HG02970 (cell line): ENCODE results near the gene TSPAN15.

ENCODE experiments used
- ATAC-seq: cut with Tn5 transposase; IDR thresholded peaks from one replicate; pipeline ENCODE4 v1.9.1; 2021; ENCODE audit warnings: mild to moderate bottlenecking, moderate library complexity, moderate number of reproducible peaks; ENCODE audit not compliant: unreplicated experiment, low FRiP score

Gene TSPAN15

DNA sequence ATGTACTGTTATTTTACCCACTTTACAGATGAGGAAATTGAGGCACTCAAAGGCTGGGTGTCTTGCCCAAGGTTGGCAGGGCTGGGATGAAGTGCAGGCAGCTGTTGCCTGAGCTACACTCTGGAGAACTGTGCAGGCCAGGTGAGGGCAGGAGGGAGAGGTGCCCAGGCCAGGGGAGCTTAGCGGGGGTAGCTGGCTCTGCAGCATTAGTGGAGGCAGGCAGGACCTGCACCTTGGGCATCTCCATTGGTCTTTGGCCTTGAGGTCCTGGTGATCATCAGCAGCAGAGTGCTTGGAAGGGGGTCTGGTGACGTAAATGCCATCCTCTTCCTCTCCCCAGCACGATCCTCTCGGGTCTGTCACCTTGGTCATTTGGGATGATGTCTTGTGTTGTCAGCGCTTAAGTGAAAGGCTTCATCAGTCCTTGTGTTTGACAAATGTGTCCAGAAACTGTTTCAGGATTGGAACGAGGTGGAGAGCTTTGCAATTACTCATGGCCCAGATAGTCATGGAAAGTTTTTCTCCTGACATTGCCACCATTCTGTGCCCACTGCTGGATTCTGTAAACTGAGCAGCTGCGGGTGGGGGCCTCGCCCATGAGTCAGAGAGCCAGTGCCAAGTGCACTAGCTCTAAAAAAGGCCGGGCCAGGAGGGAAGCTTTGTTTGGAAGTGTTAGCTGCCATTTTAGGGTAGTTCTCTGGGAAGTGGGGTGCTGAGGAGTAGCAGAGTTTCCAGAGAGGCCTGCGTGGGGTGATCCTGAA, 47.6 kb downstream of the TSPAN15 start:
- no peak for ATAC-seq

DNA sequence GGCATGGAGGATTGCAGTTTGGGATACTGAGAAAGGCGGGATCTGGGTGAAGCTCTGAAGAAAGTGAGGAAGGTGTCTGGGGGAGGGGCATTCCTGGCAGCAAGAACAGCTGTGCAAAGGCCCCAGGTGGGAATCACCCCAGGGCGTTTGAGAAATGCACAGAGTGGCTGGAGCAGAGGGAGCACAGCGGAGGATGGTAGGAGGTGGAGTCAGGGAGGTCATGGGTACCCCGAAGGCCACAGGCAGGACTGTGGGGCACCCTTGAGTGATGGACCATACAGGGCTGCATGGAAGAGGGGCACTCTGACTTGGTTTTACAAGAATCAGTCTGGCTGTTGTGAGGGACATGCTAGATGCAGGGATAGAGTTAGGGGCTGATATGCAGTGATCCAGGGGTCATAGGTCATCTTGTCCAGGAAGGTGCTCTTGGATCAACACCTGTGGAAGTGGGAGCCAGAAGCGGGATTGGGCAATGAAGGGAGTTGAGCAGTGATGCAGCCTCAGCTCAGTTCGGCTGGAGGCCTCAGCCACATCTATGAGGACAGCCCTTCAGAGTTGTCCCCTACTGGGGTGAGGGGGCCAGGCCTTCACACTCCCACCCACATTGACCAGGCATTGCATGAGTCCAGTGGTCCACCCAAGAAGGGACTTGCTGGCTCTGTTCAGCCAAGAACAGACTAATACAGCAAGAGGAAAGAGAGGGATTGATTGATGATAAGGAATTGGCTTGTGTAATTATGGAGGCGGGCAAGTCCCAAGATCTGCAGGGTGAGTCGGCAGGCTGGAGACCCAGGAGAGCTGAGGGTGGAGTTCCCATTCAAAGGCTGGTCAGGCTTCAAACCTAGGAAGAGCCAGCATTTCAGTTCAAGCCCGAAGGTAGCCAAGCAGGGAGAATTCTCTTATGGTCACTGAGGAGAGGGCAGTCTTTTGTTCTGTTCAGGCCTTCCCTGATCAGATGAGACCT, 48.7 kb downstream of the TSPAN15 start:
- ATAC-seq = no peak

DNA sequence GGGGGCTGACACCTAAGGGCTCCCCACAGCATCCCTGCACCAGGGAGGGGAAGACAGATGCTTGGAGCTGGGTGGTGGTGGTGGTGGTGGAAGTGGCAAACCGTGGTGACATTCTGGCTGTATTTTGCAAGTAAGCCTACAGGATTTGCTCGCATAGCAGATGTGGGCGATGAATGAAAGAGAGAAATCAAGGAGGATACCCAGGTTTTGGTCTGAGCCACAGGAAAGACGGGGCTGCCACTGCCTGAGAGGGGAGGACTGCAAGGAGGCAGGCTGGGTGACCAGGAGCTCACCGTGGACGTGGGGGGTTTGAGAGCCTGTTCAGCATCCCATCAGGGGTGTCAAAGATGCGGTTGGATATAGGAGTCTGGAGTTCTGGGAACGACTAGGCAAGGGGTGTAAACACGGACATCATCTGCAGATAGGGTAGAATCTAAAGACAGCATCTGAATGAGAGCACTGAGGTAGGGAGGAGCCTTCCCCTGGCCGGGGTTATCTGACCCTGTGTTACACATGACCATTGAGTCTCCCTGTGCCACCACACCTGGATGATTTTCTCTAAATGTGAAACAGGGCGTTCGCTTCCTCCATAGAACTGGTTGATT, 49.7 kb downstream of the TSPAN15 start:
- ATAC-seq = no peak

DNA sequence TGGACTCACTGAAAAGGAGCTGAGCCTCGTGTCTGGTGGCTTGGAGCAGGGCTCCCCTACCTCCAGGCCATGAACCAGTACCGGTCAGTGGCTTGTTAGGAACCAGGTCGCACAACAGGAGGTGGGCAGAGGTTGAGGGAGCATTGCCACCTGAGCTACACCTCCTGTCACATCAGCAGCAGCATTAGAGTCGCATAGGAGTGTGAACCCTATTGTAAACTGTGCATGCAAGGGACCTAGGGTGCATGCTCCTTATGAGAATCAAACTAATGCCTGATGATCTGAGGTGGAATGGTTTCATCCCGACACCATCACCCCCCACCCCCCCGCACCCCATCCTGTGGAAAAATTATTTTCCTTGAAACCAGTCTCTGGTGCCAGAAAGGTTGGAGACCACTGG, 50.4 kb downstream of the TSPAN15 start:
- no peak for ATAC-seq

DNA sequence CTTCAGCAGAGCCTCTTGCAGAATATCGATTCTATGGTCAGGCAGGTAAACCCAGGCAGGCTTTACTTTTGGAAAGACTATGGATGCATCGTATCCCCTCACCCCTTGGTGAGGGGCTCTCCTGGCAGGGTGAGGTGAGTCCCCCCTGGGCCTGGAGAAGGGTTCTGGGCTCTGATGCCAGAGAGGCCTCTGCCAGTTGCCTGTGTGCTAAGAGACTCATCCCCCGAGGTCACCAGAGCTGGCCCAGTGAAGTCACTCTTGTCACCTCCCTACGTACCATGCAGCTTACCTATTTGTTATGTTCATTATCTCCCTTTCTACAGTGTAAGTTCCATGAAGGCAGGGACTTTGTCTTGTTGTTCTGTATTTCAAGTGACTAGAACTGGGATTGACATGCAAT, 51.3 kb downstream of the TSPAN15 start:
- ATAC-seq = no peak

DNA sequence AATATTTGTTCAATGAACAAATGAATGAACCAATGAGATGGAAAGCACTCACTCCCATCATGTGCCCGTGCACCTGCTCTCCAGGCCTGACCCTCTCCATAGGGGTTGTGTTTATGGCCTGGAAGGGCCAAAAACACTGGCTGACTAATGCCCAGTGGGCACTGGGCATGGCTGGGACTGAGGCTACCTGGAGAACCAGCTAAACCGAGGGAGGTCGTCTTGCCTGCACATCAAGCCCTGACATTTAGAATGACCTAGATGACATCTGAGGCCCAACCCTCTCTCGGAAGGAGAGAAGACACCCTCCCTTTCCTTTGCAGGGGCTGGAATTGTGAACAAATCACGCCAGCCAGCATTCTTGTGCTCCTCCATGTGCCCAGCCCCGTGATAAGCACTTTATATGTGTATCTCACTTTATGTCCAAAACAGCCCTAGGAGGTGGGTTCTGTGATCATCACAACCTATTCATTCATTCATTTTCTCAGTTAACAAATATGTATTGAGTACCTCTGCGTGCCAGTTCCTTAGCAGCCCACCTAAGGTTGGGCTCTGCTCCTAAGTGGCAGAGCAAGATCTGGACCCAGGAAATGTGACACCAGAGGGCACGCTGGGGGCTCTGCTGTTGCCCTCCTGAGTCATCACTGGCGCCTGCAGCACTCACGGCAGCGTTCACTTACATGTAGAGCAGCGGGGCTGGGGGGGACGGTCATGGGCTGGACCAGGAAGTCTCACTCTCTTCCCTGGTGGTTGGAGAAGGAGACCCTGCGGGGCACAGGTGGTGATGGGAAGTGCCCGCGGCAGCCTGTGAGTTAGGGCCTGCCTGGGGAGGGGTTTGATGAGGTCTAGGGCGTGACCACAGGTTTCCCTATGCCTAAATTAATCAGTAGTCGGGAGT, 52.0 kb downstream of the TSPAN15 start:
- no peak for ATAC-seq

DNA sequence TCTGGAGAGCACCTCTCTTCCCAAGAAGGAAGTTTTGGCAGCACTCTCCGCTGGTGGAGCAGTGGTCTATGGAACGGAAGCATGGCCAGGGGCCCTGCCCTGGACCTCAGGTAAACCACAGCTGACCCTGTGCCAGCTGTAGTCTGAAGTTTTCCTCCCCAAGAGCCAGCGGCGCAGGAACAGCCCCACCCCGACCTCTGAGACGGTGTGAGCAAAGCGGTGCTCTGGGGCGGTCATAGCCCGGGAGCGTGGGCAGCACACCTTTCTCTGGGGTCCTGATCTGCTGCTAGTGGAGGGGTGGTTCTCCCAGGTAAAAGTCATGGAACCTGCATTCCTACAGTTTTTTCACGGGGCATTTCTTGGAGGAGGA, 52.6 kb downstream of the TSPAN15 start:
- no peak for ATAC-seq

DNA sequence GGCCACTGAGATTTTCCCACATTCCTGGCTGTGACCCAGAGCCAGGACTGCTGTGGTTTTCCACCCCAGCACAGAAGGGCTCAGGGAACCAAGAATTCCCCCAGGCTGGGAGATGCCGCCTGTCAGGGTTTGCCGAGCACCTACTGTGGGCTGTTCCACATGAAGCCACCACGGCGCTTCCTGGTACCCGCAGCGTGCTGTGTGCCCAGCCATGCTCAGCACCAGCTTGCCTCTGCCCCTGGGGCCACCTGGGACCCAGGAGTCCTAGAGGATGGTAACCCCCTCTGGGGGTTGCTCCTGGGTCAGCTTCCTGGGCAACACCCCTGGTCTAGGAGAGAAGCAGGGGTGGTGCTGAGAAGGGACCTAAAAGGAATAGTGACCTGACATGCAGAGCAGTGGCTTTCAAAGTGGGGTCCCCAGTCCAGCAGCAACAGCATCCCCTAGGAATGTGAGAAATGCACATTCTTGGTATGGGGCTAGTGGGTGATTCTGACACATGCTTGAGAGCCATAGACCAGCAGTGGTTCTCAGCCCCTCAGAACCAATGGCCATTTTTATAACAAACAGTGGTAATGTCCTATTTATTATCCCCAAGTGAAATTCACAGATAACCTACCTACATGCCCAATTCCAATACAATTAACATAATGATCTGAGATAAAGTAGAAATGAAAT, 53.4 kb downstream of the TSPAN15 start:
- ATAC-seq = no peak

DNA sequence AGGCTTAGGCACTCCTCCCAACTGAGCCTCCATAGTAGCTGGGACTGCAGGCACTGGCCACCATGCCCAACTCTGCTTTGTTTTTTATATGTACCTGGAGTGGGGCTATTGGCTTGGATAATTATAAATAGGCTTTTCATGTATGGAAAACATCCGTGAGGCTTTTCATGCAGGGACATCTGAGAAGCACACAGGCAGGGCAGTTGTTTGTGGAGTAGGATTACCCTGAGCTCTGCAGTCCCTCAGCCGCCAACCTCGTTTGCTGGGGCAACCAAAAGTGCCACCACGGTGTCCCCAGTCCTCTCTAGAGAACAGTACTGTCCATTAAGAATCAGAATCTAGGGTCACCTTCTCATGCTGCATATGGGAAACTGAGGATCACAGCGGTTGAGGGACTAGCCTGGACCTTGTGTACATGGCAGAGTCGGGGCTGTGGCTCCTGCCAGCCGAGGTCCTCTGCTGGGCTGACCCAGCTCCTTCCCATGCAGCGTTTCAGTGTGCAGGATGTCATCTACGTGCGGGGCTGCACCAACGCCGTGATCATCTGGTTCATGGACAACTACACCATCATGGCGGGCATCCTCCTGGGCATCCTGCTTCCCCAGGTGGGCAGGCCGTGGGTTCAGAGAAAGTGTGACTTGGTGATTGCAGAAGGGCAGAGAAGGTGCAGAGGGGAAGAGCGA, 54.5 kb downstream of the TSPAN15 start:
- ATAC-seq = no peak

DNA sequence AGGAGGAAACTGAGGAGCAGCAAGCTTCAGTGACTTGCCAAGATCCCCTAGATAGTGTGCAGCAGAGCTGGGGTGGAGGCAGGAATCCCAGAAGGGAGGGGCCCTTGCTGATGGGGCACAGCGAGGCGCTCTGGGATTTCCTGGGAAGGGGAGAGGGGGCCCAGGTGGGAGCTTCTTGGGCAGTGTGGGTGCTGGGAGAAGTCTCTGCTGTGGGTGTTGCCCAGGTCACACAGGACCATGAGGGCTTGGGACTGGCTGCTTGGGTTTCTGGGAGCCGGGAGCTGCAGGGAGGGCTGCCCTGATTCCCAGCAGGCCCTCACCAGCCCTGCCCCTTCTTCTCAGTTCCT, 55.2 kb downstream of the TSPAN15 start:
- no peak for ATAC-seq

DNA sequence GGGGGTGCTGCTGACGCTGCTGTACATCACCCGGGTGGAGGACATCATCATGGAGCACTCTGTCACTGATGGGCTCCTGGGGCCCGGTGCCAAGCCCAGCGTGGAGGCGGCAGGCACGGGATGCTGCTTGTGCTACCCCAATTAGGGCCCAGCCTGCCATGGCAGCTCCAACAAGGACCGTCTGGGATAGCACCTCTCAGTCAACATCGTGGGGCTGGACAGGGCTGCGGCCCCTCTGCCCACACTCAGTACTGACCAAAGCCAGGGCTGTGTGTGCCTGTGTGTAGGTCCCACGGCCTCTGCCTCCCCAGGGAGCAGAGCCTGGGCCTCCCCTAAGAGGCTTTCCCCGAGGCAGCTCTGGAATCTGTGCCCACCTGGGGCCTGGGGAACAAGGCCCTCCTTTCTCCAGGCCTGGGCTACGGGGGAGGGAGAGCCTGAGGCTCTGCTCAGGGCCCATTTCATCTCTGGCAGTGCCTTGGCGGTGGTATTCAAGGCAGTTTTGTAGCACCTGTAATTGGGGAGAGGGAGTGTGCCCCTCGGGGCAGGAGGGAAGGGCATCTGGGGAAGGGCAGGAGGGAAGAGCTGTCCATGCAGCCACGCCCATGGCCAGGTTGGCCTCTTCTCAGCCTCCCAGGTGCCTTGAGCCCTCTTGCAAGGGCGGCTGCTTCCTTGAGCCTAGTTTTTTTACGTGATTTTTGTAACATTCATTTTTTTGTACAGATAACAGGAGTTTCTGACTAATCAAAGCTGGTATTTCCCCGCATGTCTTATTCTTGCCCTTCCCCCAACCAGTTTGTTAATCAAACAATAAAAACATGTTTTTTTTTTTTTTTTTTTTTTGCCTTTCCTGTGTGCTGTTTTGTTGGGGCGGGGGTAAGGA, 55.8 kb downstream of the TSPAN15 start:
- ATAC-seq = no peak

DNA sequence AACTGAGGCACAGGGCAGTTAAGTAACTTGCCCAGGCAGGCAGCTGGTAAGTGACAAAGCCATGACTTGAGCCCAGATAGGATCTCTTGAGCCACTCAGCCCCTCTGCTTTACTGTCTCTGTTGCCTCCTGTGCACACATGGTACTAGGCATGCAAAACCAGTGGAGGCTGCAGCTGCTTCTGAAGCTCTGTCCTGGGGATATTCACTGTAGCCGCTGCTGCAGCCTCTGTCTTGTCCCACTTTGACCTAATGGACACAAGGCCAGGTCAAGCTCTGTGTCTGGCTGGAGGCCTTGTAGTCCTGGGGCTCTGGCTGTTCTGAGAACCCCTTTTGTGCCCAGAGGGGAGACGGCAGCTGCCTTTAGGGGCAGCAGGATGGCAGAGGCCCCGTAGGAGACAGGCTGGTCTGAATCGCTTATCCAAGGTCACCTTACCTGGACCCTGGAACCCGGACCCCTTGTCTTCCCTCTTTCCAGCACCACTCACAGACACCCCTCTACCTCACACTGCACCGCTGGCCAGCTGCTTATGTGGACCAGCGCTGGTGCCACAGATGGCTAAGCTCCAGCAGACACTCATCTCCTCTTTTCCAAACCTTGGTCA, 57.6 kb downstream of the TSPAN15 start:
- ATAC-seq = no peak

DNA sequence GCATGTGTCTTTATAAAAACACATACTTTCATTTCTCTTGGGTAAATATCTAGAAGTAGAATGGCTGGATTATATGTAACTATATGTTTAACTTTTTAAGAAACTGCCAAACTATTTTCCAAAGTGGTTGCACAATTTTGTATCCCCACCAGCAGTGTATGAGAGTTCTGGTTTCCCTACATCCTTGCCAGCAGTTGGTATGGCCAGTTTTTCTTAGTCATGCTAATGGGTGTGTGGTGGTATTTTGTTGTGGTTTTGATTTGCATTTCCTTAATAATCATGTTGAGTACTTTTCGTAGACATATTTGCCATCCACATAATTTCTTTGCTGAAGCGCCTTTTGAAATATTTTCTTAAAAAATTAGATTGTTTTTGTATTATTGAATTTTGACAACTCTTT, 61.6 kb downstream of the TSPAN15 start:
- no peak for ATAC-seq

DNA sequence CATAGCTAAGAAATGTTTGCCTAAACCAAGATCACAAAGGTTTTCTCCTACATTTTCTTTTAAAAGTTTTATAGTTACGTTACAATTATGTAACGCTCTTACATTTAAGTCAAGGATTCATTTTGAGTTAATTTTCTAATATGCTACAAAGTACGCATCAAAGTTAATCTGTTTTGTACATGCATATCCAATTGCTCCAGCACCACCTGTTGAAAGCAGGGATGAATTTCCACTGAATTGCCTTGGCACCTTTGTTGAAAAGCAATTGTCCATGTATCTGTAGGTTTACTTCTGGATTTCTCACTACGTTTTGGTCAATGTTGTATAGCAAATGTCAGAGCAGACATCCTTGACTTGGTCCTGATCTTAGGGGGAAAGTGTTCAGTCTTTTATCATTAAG, 62.4 kb downstream of the TSPAN15 start:
- no peak for ATAC-seq

DNA sequence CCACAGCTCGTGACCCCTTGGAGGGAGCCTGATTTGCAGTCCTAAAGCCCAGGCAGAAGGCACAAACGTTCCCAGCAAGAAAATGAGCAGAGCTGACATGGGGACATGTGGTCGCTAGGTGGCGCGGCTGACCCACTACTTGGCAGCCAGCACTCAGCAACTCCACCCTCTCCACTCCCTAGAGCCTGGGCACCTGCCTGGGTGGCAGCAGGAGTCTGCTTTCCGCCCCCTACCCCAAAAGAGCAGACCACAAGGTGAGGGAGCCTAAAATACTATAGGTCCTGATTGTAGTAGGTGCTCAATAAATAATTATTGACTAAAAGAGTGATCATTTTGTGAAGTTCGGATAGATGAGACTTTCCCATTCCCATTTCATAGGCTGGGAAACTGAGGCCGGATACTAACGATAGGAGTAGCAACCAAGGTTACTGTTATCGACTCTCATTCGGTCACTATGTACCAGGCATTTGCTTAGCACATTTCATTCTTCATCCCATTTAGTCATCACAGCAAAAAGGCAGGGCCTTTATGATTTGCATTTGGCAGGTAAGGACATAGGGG, 64.5 kb downstream of the TSPAN15 start:
- ATAC-seq = no peak

DNA sequence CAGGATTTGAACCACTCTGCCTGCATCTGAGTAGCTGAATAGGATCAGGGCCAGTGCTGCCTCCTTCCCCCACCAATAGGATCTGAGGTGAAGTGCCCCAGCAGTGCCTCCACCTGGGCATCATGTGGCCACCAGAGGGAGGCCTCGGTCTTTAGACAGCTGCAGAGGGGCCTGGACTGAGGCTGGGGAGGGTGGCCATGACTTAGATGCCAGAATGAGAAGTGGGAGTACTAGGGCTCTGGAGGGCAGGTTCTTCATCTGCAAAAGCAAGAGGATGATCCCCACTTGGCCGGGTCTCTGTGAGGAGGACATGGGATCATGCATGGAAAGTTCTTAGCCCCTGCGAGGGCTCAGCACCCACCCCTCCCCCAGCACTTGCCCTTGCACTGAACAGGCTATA, 65.1 kb downstream of the TSPAN15 start:
- ATAC-seq = no peak

DNA sequence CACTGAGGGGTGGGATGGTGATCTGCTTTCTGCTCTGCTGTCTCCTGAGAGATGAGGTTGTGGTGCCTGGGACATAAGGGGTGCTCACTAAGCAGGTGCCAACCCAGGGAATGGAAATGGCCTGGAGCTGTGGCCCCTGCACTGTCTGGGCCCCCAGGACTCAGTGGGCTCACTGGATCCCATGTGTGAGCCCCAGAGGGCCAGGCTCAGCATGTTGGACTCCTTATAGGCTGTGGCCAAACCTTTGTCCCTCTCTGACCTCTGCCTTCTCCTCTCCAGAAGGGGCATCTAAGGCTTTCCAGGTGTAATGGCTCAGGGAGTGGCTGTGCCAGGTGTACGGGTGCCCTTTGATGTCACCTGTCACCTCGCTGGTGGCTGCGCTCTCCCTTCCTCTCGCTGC, 65.5 kb downstream of the TSPAN15 start:
- ATAC-seq = no peak
